AML-193 (cell line): ENCODE measurements around the gene TMEM176A.
"Not testable (repeated sequence)": the region's sequence is repeated elsewhere in the genome, so short reads cannot be mapped to it uniquely, and the experiment has no call there.

ENCODE experiments used
- DNase-seq, 2 experiments: peaks; one replicate each; lab custom pipeline; 2025; lab: John Stamatoyannopoulos, UW

TMEM176A gene

DNA sequence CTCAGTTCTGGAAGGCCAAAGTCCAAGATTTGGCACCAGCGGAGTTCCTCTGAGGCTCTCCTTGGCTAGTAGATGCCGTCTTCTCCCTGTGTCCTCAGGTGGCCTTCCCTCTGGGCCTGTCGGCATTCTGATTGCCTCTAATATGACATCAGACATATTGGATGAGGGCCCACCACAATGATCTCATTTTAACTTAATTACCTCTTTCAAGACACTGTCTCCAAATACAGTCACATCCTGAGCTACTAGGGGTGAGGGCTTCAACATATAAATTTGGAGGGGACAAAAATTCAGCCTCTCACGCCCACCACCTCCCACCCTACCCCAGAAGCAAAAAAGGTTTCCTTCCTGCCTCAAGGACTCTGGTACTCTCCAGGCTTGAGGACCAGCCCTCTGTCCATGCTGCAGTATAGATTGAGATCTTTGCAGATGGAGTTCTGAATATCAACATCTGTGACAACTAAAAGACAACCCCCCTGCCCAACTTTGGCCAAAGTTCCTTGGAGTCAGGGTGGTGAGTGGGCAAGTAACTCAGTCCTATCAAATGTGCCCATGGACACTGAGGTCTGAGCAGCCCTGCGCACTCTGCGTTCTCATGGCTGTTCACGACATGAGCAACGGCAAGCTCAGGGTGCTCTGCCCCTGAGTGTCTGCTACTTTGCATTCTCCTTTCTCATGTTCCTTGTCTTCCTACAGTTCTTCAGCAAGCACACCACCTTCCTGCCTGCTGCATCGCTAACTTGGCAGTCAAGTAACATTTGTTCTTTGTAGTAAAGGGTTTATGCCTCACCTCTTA is 11.9 kb upstream of the TMEM176A start:
- no peak for DNase-seq

- no peak for DNase-seq
These were observed 10.0 kb upstream of the TMEM176A start for GRCh38 chr7:150790416-150791075.

DNA sequence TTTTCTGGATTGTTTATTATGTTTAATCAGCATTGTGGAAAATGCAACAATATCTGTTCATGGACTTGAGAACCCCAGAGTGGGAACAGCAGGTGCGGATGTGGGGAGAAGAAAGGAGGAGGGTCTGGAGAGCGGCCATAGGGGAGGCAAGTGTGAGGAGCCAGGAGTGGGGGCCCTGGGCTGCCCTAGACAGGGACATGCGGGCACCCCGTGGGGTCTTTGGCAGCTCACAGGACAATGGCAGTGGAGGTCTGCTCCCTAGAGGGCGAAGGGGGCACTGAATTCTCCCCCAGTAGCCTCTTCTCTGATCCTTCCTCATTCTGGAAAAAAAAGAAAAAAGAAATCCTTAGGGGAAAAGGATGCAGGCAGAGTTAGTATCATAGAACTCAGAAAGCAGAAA is 9.3 kb upstream of the TMEM176A start:
- no peak for DNase-seq

- DNase-seq = no peak
These were observed 8.7 kb upstream of the TMEM176A start for GRCh38 chr7:150791746-150792452.

- no peak for DNase-seq
These were observed 6.9 kb upstream of the TMEM176A start for GRCh38 chr7:150793569-150794238.

- DNase-seq = no peak
These were observed 2.9 kb upstream of the TMEM176A start for GRCh38 chr7:150797661-150798060.

- no peak for DNase-seq
These were observed 1.4 kb upstream of the TMEM176A start for GRCh38 chr7:150799156-150799555.

GRCh38 chr7:150799741-150800580 is 608 bp upstream of the TMEM176A start, which contains the start of gene TMEM176B:
TSS of gene TMEM176B (minus strand) at chr7:150800364. CDS start at chr7:150796569, 3,795 bp downstream.
- DNase-seq = no peak

- no peak for DNase-seq
These were observed 825 bp downstream of the TMEM176A start for GRCh38 chr7:150801242-150801945.

- no peak for DNase-seq
These were observed 1.6 kb downstream of the TMEM176A start for GRCh38 chr7:150801946-150802771.

- DNase-seq = no peak
These were observed 2.7 kb downstream of the TMEM176A start for GRCh38 chr7:150803161-150803860.

DNA sequence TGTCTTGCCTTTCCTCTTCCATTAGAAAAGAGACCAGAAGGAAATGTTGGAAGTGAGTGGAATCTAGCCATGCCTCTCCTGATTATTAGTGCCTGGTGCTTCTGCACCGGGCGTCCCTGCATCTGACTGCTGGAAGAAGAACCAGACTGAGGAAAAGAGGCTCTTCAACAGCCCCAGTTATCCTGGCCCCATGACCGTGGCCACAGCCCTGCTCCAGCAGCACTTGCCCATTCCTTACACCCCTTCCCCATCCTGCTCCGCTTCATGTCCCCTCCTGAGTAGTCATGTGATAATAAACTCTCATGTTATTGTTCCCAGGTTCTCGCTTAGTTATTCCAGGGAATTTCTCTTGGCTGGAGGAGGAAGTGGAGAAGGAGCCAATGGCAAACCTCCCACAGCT is 4.2 kb downstream of the TMEM176A start:
- DNase-seq = no peak

GRCh38 chr7:150805864-150806263 is 5.3 kb downstream of the TMEM176A start:
- DNase-seq = no peak

DNA sequence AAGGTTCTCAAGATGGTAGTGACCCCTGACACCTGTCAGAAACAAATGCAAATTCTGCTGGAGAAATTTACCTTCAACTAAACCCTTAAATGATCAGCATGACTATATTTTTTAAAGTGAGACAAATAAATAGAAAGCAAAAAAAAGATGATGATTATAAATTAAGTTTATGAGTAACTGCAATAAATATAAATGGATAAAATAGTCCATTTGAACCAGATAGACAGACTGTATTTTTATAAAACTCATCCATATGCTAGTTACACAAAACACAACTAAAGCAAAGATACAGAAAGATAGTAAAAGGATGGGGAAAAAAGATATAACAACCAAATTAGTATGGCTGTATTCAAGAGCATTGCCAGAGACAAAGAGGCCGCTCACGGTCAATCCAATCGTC is 5.9 kb downstream of the TMEM176A start:
- DNase-seq = no peak

GRCh38 chr7:150806863-150807262 is 6.3 kb downstream of the TMEM176A start:
- DNase-seq = no peak

DNA sequence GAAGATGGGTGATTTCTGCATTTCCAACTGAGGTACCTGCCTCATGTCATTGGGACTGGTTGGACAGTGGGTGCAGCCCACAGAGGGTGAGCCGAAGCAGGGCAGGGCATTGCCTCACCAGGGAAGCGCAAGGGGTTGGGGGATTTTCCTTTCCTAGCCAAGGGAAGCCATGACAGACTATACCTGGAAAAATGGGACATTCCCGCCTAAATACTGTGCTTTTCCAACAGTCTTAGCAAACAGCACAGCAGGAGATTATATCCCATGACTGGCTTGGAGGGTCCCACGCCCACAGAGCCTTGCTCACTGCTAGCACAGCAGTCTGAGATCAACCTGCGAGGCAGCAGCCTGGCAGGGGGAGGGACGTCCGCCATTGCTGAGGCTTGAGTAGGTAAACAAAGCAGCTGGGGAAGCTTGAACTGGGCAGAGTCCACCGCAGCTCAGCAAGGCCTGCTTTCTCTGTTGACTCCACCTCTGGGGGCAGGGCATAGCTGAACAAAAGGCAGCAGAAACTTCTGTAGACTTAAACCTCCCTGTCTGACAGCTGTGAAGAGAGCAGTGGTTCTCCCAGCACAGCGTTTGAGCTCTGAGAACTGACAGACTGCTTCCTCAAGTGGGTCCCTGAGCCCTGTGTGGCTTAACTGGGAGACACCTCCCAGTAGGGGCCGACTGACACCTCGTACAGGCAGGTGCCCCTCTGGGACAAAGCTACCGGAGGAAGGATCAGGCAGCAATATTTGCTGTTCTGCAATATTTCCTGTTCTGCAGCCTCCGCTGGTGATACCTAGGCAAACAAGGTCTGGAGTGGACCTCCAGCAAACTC is 7.3 kb downstream of the TMEM176A start:
- DNase-seq = not testable (repeated sequence)

GRCh38 chr7:150814328-150815001 is 13.9 kb downstream of the TMEM176A start:
- no peak for DNase-seq

DNA sequence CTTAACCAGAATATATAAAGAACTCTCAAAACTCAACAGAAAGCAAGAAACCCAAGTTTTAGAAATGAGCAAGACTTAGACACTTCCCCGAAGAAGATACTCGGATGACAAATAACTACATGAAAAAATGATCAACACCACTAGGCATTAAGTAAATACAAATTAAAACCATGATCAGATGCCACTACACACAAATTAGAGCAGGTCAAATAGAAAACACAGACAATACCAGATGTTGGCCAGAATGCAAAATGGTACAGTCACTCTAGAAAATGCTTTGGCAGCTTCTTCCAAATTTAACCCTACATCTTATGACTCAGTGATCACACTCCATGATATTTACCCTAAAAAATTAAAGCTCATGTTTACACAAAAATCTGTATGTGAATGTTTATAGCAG is 18.4 kb downstream of the TMEM176A start:
- DNase-seq = no peak
